ENCODE measurements around the gene NCOR2.
A peak's percentile ranks its signal among the peaks of the same experiment; 100 is the strongest.

NCOR2 gene

GRCh38 chr12:124566997-124567672 is at the start of gene NCOR2:
Gene NCOR2 (minus strand): TSS chr12:124567612. CDS start chr12:124495251, 72,361 bp downstream.
- peak; percentile 61 for DNase-seq (ENCODE audit: low read depth)

GRCh38 chr12:124616394-124617221 is 49.2 kb upstream of the NCOR2 start:
- DNase-seq (ENCODE audit: low read depth), result no peak

GRCh38 chr12:124614512-124615292 is 47.3 kb upstream of the NCOR2 start:
- DNase-seq (ENCODE audit: low read depth), result no peak

GRCh38 chr12:124613151-124613585 is 45.8 kb upstream of the NCOR2 start:
- no peak for DNase-seq (ENCODE audit: low read depth)

GRCh38 chr12:124612410-124612680 is 44.9 kb upstream of the NCOR2 start:
- no peak for DNase-seq (ENCODE audit: low read depth)

GRCh38 chr12:124611559-124612409 is 44.4 kb upstream of the NCOR2 start:
- DNase-seq (ENCODE audit: low read depth), result no peak

GRCh38 chr12:124610629-124611558 is 43.5 kb upstream of the NCOR2 start:
- DNase-seq (ENCODE audit: low read depth), result no peak

GRCh38 chr12:124610021-124610612 is 42.7 kb upstream of the NCOR2 start:
- no peak for DNase-seq (ENCODE audit: low read depth)

GRCh38 chr12:124609041-124609989 is 41.9 kb upstream of the NCOR2 start:
- DNase-seq (ENCODE audit: low read depth), result peak; percentile 70

GRCh38 chr12:124608450-124608870 is 41.0 kb upstream of the NCOR2 start:
- no peak for DNase-seq (ENCODE audit: low read depth)

GRCh38 chr12:124607681-124608425 is 40.4 kb upstream of the NCOR2 start:
- no peak for DNase-seq (ENCODE audit: low read depth)

GRCh38 chr12:124605883-124606774 is 38.7 kb upstream of the NCOR2 start:
- peak; percentile 83 for DNase-seq (ENCODE audit: low read depth)

- DNase-seq (ENCODE audit: low read depth), result no peak
Observed at GRCh38 chr12:124605150-124605882, 37.9 kb upstream of the NCOR2 start.

- DNase-seq (ENCODE audit: low read depth), result no peak
Observed at GRCh38 chr12:124604264-124604680, 36.9 kb upstream of the NCOR2 start.

GRCh38 chr12:124603831-124604251 is 36.4 kb upstream of the NCOR2 start:
- DNase-seq (ENCODE audit: low read depth), result no peak

- DNase-seq (ENCODE audit: low read depth), result no peak
Observed at GRCh38 chr12:124603100-124603541, 35.7 kb upstream of the NCOR2 start.
